Stimulated activated CD4-positive, alpha-beta T cell treated with anti-CD3 and anti-CD28 coated beads, Interleukin-12 subunit alpha, Interleukin-12 subunit beta, amount 100 ng/mL, for 48 hours (primary cell): ENCODE data around the gene DDX47.

Source experiments
- DNase-seq, 3 donors: peaks; one replicate each; pipeline ENCODE4 v3.0.0-alpha.2; 2020; ENCODE audit warnings: low read depth in 2 of 3, low spot score in 1 of 3

DDX47 gene

DNA sequence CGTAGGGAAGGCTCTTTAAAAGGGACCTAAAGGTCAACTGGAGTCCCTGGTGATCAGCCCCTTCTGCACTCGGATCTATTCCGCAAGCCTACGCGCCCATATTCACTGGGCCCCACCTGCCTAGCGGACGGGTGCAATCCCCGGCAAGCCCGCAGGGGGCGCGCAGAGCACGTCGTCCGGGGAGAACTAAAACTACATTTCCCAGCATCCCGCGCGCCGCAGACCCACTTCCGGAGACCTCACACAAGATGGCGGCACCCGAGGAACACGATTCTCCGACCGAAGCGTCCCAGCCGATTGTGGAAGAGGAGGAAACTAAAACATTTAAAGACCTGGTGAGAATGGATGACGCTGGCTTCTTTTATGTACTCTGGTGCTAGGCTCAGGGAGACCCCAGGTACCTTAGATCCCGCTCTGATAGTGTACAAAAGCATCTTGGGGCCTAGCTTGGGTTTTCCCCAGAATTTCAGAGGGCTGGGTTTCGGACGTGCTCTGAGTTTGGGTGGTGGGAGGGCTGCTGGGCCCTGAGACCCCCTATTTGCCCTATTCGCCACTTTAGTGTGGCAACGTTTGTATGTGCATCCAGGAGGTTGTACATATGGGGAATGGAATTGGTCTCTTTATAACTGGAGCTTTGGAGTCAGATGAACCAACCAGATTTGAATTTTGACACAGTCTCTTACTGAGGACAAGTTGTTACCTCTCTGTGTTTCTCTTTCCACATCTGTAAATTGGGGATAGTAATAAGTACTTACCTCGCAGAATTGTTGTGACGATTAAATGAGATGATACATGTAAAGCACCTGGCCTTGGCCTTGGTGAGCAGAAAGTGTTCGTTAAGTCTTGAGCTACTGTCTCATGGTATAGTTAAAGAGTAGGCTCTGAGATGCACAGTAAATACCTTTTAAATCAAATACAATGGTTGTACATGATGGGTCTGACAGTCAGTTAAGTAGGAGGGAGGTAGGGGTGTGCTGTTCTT, at the start of gene DDX47:
Gene DDX47, plus strand, starts transcription at position 227 of the 982 bp plus-strand sequence. Its CDS starts 22 bp downstream, at position 249.
- DNase-seq, result peak; percentile 94 to 98 (median 97)

DNA sequence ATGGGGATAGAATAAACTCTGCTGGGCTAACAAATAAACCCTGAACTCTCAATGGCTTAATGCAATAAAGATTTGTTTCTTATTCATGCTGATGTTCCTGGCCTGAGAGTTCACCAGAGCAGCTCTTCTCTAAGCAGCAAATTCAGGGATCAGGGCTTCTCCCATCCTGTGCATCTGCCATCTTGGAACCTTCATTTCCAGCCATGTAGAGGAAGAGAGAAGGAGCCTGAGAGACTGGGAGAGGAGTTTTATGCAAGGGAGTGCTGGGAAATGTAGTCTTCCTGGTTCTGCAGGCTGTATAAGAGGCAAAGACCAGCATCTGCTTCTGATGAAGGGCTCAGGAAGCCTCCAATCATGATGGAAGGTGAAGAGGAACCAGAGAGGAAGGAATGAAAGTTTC, 48.3 kb upstream of the DDX47 start:
- DNase-seq, result no peak

DNA sequence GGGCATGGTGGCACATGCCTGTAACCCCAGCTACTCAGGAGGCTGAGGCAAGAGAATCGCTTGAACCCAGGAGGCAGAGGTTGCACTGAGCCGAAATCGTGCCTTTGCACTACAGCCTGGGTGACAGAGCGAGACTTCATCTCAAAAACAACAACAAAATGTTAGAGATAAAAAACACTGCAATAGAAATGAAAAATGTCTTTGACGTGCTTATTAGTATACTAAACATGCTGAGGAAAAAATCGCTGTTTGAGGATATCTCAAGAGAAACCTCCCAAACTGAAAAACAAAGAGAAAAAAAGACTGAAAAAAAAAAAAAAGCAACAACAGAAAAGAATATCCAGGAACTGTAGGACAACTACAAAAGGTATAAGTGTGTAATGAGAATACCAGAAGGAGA, 42.9 kb upstream of the DDX47 start:
- DNase-seq, result no peak

DNA sequence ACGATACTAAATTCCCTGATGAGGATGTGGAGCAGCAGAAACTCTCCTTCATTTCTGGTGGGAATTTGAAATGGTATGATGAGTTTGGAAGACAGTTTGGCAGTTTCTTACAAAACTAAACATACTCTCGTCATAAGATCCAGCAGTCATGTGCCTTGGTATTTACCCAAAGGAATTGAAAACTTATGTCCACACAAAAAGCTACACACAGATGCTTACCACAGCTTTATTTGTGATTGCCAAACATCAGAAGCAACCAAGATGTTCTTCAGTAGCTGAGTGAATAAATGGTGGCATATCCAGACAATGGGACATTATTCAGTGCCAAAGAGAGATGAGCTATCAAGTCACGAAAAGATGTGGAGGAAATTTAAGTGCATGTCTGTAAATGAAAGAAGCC, 38.4 kb upstream of the DDX47 start:
- no peak for DNase-seq

DNA sequence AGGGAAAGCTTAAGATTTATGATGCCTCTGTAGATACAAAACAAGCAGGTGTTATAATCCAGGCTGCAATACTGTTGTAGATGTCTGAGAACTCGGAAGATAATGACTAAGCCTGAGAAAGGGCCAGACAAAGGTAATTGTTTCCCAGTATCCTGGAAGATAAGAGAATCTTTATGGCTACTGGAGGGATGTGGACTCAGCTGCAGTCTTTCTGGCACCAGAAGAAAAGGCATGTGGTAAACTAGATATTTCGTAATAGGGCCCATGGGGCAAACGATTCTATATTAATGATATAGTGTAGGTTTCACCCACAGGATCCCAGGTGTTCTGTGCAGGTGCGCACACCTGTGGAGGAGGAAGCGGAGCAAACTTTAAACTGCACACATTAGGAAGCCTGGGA, 36.9 kb upstream of the DDX47 start:
- no peak for DNase-seq

DNA sequence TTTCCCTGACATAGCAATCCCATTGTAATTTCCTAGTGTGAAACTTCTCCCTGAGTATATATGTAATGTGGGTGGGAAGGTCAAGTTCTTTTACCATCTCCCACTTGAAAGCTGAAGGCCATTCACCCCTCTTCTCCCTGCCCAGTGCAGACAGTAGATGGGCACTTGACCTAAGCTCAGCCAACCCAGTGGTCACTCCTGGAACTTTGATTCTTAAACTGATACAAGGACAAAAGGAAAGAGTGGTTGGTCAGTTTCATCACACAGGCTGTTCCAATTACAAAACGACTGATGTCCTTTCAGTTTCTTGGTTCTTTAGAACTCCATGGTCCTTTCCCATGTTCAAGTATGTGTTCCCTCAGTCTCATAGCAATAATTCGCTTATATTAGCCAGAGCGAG, 36.1 kb upstream of the DDX47 start:
- DNase-seq, result no peak

DNA sequence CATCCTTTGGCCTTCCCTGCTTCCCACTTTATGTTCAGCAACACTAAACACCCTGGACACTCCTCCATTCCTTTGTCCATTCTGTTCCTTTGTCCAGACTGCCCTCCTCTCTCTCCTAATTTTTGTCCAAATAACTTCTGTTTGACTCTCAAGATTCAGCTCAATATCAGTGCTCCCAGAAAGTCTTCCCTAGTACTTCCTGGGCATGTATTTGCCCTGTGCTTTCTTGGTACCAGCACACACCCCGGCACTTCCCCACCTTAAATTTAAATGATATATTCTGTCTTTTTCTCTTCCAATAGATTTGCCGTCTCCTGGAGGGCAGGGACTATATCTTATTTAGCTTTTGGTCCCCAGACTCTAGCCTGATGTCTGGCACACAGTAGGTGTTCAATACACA, 34.1 kb upstream of the DDX47 start:
- DNase-seq, result no peak

DNA sequence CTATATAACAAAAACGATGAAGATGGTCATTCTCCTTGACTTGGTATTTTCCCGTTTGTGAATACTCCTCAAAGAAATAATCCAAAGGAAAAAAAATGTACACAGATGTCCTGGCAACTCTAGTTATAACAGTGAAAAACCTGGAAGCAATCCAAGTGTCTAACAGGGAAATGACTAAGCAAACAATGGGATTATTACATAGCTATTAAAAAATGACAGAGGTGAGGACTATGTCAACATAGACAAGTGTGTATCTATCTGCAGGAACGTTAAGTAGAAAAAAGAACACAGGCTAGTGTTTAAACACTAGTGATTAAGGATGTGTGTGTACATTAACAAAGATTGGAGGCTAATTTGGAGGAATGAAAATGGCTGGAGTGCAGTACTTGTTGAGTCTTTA, 33.6 kb upstream of the DDX47 start:
- no peak for DNase-seq

DNA sequence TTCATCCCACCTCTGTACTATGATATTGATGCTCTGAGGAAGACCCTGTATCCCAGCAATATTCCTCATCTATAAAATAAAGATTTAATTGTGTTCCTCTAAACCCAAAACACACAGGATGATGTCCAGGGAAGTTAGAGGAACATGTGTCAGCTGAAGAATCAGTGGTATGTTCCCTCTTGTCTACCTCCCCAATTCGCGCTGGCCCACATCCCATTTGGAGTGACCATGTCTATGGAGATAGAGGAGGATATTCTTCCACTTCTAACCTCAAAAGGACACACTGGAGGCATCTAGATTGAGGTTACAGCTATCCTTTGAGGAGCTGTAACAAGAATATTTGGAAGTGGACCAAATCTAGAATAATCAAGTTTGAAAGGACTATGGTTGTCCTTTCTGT, 29.0 kb upstream of the DDX47 start:
- DNase-seq, result no peak

DNA sequence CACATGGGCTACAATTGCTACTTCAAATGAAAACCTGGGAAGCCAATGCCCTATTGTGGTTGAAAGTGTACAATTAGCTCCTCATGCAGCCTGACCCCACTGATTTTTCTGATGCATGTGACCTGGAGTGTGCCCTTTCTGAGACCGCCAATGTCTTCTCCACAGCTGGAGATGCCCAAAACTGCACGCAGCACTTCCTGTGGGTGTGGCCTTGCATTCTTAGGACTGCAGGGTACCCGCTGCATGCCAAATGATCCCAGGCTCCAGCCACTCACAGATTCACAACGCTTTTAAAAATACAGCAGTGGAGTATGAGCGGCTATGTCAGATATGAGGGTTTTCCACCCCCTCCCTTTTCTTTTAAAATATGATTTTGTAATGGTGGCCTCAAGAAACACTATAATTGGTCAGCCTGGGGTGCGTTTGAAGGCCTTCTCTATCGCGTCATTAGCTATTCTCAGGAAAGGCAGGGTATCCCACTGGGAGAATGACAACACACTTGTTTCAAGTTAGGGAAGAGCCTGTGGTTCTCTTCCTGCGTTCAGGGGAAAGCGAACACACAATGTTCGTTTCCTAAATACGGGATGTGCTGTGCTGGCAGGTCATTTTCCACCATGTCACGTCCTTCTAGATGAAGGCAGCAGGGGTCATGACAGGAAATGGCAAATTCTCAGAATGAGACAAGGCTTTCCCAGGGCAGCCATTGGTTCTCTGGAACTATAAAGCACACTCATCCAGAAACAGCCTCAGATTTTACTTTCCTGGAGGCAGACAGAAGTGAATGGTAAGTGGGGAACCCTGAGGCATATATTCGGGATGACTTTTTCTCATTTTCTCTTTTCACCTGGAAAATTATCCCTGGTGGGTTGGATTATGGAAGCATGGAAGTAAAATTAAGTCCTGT, 28.0 kb upstream of the DDX47 start, which contains the start of gene APOLD1:
Gene APOLD1, plus strand, starts transcription at position 749 of the 904 bp plus-strand sequence. Its CDS starts 33 bp downstream, at position 782.
- no peak for DNase-seq

DNA sequence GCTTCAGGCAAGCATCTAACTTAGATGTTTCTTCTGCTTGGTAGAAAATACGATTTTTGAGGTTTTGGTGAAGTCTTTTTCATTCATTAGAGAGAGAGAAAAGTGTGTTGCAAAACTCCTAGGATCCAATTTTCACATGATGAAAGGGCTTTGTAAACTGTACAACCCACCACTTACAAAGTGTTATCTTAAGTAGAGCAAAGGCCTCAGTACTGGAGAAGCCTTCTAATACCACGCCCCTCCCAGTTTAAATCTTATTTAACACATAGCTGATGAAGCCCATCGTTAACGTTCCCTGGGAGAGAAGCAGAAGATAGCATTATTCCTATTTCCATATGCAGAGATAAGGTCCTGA, 26.8 kb upstream of the DDX47 start:
- no peak for DNase-seq

DNA sequence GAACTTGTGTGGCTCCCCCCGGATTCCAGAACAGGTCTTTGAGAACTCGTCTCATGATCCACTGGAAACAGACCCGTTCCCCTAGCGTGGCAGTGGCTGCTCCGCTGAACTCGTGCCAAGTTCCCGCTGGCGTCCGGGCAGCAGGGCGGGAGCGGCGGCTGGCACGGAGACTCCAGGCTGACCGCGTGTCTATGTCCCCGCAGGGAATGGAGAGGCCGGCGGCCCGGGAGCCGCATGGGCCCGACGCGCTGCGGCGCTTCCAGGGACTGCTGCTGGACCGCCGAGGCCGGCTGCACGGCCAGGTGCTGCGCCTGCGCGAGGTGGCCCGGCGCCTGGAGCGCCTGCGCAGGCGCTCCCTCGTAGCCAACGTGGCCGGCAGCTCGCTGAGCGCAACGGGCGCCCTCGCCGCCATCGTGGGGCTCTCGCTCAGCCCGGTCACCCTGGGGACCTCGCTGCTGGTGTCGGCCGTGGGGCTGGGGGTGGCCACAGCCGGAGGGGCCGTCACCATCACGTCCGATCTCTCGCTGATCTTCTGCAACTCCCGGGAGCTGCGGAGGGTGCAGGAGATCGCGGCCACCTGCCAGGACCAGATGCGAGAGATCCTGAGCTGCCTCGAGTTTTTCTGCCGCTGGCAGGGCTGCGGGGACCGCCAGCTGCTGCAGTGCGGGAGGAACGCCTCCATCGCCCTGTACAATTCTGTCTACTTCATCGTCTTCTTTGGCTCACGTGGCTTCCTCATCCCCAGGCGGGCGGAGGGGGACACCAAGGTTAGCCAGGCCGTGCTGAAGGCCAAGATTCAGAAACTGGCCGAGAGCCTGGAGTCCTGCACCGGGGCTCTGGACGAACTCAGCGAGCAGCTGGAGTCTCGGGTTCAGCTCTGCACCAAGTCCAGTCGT, 26.2 kb upstream of the DDX47 start:
- peak; percentile 30 to 74 (median 49) for DNase-seq

DNA sequence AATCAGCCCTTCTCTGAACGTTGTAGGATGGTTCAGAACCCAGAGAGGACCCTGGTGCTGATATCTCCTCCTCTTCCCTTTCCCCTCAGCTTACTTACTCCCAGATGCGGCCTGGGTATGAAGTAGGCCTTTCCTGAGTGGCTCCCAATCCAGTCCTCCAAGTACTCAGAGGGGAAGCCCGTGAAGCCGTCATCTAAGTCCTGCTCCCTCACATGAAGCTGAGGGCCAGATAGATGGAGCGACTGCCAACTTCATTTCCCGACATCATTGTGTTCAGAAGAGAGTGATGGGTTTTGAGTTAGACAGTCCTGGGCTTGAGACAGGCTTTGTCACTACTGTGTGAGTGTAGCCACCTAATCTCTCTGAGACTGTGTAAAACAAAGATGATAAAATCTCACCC, 25.0 kb upstream of the DDX47 start:
- no peak for DNase-seq

DNA sequence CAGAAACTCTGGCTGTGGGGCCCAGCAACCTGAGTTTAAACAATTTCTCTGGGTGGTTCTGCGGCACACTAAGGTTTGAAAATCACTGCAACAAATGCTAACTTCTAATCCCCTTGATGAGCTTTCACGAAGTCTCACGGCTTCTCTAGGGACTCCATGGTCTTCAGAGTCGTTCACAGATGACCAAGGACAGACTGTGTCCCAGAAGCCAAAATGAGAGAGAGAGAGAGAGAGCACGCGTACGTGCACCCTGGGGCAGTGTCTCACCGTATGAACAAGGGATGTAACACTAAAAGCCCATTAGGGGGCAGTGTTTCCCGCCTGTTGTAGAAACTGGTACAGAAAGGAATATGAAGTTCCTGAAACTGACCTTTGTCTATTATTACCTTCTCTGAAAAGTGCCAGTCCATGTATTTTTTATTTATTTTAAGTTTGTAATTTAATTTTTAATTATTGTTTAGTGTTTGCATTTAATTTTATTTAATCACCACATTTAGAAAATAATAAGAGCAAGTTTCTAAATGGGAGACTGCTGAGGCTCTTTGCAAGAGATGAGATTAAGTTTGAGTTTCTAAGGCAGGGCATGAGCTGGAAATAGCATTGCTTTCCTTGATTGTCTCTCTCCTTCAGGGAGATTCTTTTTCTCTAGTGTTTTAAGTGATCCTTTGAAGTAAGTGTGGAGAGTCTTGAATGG, 24.3 kb upstream of the DDX47 start:
- peak; percentile 40 to 66 (median 47) for DNase-seq

DNA sequence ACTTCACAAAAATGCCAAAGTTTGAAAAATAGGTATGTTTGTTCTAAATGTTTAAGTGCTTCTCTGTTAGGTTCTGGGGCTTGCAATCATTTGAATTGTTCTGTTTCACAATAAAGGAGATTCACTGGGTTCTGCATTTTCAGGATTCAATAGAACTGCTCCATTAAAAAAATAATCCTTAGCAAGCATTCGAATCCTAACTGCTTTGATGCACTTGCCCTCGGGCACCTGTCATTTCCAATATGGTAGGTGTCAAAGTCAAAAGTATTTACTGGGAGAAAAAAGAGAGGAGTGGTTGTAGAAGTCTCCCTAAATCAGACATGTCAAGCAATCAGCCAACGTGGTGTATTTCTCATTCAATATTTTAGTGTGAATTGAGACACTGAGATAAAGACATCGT, 22.2 kb upstream of the DDX47 start:
- DNase-seq, result no peak

DNA sequence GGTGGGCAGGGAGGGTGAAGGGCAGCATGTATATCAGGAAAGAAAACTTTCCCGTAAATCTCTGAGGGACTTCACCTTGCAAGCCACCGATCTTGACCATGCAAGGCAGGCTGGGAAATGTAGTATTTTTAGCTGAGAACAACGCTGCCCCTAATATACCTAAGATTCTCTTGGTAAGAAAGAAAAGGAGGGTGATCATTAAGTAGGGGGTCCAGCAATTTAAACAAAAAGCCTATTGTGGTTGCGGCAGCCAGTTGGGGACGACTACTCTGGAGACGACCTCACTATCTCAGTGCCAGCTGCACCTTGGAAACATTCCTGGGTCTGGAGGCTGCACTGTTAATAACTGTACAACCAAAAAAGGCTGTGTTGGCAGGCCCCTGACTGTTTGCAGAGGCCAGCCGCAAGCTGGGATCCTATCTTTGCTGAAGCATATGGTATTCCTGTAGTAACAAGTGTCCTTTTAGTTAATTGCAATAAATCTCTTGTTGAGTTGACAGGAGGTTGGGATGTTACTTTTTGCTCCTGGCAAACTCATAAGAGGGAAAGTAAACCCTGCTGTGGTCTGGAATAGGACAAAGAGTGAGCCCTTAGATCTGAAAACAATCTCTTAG, 21.3 kb upstream of the DDX47 start:
- DNase-seq, result no peak

DNA sequence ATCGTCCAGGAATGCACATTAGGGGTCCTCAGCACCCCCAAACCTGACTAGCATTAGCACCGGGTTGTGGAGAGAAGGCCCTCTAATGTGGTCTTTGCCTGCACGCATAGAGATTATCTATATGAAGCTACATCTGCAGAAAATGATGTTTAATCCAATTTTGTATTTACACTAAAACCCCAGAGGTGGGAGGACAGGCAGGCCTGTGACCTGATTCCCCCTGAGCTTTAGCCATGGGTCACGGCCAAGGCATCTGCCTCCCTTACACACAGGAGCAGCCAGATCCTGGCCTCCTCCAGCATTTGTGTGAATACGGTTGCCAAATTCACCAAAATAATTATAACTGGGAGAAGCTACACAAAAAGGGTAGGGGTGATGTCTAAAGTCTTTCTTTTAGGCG, 20.7 kb upstream of the DDX47 start:
- DNase-seq, result no peak

DNA sequence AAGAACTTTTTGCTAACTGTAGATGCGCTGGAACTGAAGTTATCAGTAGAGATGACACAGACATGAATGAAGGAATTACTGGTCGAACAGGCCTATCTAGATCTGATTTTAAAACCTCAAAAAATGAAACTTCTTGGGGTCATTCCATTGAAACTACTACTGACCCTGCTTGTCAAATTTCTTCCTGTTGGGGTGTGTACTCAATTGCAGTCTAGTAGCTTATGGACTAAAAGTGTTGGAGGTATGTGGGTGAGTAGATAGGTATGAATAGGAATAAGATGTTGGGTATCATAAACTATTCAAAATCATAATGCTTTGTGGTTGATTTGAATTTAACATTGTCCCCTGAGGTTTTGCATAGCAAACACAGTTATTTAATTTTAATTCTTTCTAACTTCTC, 18.5 kb upstream of the DDX47 start:
- no peak for DNase-seq

DNA sequence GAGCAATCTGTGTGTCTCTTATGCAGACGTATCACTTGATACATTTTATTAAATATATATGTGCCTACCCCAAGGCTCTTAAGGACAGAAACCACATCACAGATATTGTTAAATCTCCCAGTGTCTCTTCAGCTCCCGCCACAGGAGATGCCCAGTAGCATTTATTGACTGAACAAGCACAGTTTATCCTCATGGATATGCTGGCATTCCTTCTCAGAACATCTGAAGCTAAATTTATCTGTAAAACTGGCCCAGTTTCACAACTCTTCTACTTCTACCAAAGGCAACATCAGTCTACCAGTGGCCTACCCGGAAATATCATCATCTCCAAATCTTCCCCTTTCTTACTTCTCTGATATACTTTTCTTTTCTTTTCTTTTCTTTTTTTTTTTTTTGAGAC, 17.0 kb upstream of the DDX47 start:
- no peak for DNase-seq
